H9 (cell line): ENCODE data around the gene RPRD1B. TPM values are rescaled to one million over a fixed set of nuclear protein-coding genes. Genes with fewer than 3 reads are reported as not detected.

Source experiments
- DNase-seq: peaks from one replicate; pipeline ENCODE4 v3.0.0-alpha.2; 2017
- H2AFZ ChIP-seq: one replicate; pipeline ENCODE4 v1.6.1; 2013; ENCODE audit warnings: mild to moderate bottlenecking, low read length, control low read depth, moderate library complexity
- H2AK5ac ChIP-seq: 2 replicates; pipeline ENCODE4 v1.6.1; 2013; ENCODE audit warnings: low read length, control low read depth, mixed read lengths; ENCODE audit not compliant: insufficient read length
- H2BK120ac ChIP-seq: one replicate; pipeline ENCODE4 v1.6.1; 2013; ENCODE audit warnings: low read depth, mild to moderate bottlenecking, low read length, control low read depth, inconsistent platforms; ENCODE audit not compliant: poor library complexity, severe bottlenecking
- H2BK12ac ChIP-seq: 2 replicates; pipeline ENCODE4 v1.6.1; 2013; ENCODE audit warnings: low read length, control low read depth, mixed read lengths, low read depth; ENCODE audit not compliant: insufficient read length
- H2BK15ac ChIP-seq: 2 replicates; pipeline ENCODE4 v1.6.1; 2013; ENCODE audit warnings: low read depth, low read length, control low read depth
- H2BK20ac ChIP-seq: one replicate; pipeline ENCODE4 v1.6.1; 2013; ENCODE audit warnings: low read depth, mild to moderate bottlenecking, low read length, control low read depth, inconsistent platforms; ENCODE audit not compliant: poor library complexity, severe bottlenecking
- H2BK5ac ChIP-seq: 2 replicates; pipeline ENCODE4 v1.6.1; 2013; ENCODE audit warnings: low read length, control low read depth, mixed read lengths; ENCODE audit not compliant: insufficient read length
- H3K14ac ChIP-seq: 2 replicates; pipeline ENCODE4 v1.6.1; 2013; ENCODE audit warnings: low read length, control low read depth; ENCODE audit not compliant: insufficient read depth
- H3K18ac ChIP-seq: 2 replicates; pipeline ENCODE4 v1.6.1; 2013; ENCODE audit warnings: low read depth, mild to moderate bottlenecking, mixed read lengths, low read length, control low read depth; ENCODE audit not compliant: insufficient read length
- H3K23ac ChIP-seq: 2 replicates; pipeline ENCODE4 v1.6.1; 2013; ENCODE audit warnings: low read length, control low read depth, mixed read lengths, low read depth; ENCODE audit not compliant: insufficient read length
- H3K23me2 ChIP-seq: 2 replicates; pipeline ENCODE4 v1.6.1; 2013; ENCODE audit warnings: low read depth, mild to moderate bottlenecking, mixed read lengths, low read length, control low read depth; ENCODE audit not compliant: insufficient read length, poor library complexity, severe bottlenecking
- H3K27ac ChIP-seq: 2 replicates; pipeline ENCODE4 v1.5.1; 2013; ENCODE audit warnings: low read length, control low read depth, mixed read lengths, low read depth; ENCODE audit not compliant: insufficient read length
- H3K27me3 ChIP-seq: 2 replicates; pipeline ENCODE4 v1.6.1; 2013; ENCODE audit warnings: low read length, control low read depth, inconsistent platforms; ENCODE audit not compliant: insufficient read depth
- H3K4ac ChIP-seq: 2 replicates; pipeline ENCODE4 v1.6.1; 2013; ENCODE audit warnings: low read depth, mild to moderate bottlenecking, control low read depth, inconsistent platforms, low read length, moderate library complexity
- H3K4me1 ChIP-seq: 2 replicates; pipeline ENCODE4 v1.6.1; 2013; ENCODE audit warnings: low read length, control low read depth, inconsistent platforms; ENCODE audit not compliant: insufficient read depth
- H3K4me2 ChIP-seq: 2 replicates; pipeline ENCODE4 v1.6.1; 2013; ENCODE audit warnings: low read length, control low read depth, mixed read lengths; ENCODE audit not compliant: insufficient read length, insufficient read depth
- H3K56ac ChIP-seq: 2 replicates; pipeline ENCODE4 v1.6.1; 2013; ENCODE audit warnings: low read depth, mild to moderate bottlenecking, mixed read lengths, low read length, control low read depth; ENCODE audit not compliant: insufficient read length
- H3K79me1 ChIP-seq: 2 replicates; pipeline ENCODE4 v1.6.1; 2013; ENCODE audit warnings: low read depth, mild to moderate bottlenecking, moderate library complexity, low read length, control low read depth, inconsistent platforms; ENCODE audit not compliant: insufficient read depth, poor library complexity, severe bottlenecking
- H3K79me2 ChIP-seq: 2 replicates; pipeline ENCODE4 v1.6.1; 2013; ENCODE audit warnings: low read length, control low read depth, inconsistent platforms; ENCODE audit not compliant: insufficient read depth
- H3K9ac ChIP-seq: 2 replicates; pipeline ENCODE4 v1.6.1; 2013; ENCODE audit warnings: low read length, control low read depth, mixed read lengths; ENCODE audit not compliant: insufficient read length; ENCODE audit errors: extremely low read depth
- H3K9me3 ChIP-seq: one replicate; pipeline ENCODE4 v1.6.1; 2013; ENCODE audit warnings: low read depth, low read length, inconsistent platforms; ENCODE audit not compliant: control insufficient read depth
- H3T11ph ChIP-seq: one replicate; pipeline ENCODE4 v1.6.1; 2013; ENCODE audit warnings: mild to moderate bottlenecking, low read length, control low read depth, inconsistent platforms
- H4K20me1 ChIP-seq: one replicate; pipeline ENCODE4 v1.6.1; 2013; ENCODE audit not compliant: control insufficient read depth, insufficient read length, insufficient read depth
- H4K5ac ChIP-seq: 2 replicates; pipeline ENCODE4 v1.6.1; 2013; ENCODE audit warnings: low read depth, mild to moderate bottlenecking, mixed read lengths, low read length, control low read depth; ENCODE audit not compliant: insufficient read length
- H4K8ac ChIP-seq: replicated peaks from 2 replicates; pipeline ENCODE4 v1.6.1; 2013; ENCODE audit warnings: low read length, control low read depth, mixed read lengths, low read depth; ENCODE audit not compliant: insufficient read length
- H4K91ac ChIP-seq: 2 replicates; pipeline ENCODE4 v1.6.1; 2013; ENCODE audit warnings: low read depth, mild to moderate bottlenecking, moderate library complexity, mixed read lengths, low read length, control low read depth; ENCODE audit not compliant: insufficient read length
- H3K27ac Mint-ChIP-seq, 3 experiments: 2 replicates in 2 of 3; 3 replicates in 1 of 3; pipeline ENCODE4 v1.8.0; 2020 to 2021; ENCODE audit warnings: mixed read lengths in 3 of 3, mild to moderate bottlenecking in 1 of 3, moderate library complexity in 1 of 3
- H3K27me3 Mint-ChIP-seq: 2 replicates; pipeline ENCODE4 v1.8.0; 2021; ENCODE audit warnings: low read depth, mild to moderate bottlenecking, moderate library complexity, mixed read lengths
- H3K36me3 Mint-ChIP-seq, 3 experiments: 2 replicates in 2 of 3; 3 replicates in 1 of 3; pipeline ENCODE4 v1.8.0; 2020 to 2021; ENCODE audit warnings: low read depth in 3 of 3, mixed read lengths in 3 of 3; ENCODE audit not compliant: insufficient read depth in 1 of 3
- H3K4me1 Mint-ChIP-seq, 2 experiments: 2 replicates each; pipeline ENCODE4 v1.8.0; 2020; ENCODE audit warnings: mixed read lengths in 2 of 2
- H3K4me3 Mint-ChIP-seq, 2 experiments: 2 replicates in 1 of 2; 3 replicates in 1 of 2; pipeline ENCODE4 v1.8.0; 2020 to 2021; ENCODE audit warnings: mild to moderate bottlenecking in 2 of 2, mixed read lengths in 2 of 2, moderate library complexity in 1 of 2
- H3K9me3 Mint-ChIP-seq, 2 experiments: 2 replicates in 1 of 2; 3 replicates in 1 of 2; pipeline ENCODE4 v1.8.0; 2020; ENCODE audit warnings: mild to moderate bottlenecking in 2 of 2, mixed read lengths in 2 of 2, moderate library complexity in 1 of 2
- WGBS: extraction: QIAGEN DNeasy Blood & Tissue Kit; methylation state at CpG from one replicate; pipeline ENCODE4 v1.1.7; 2013; ENCODE audit warnings: missing lambda C conversion rate, low lambda C conversion rate, mixed read lengths; ENCODE audit not compliant: insufficient read length; ENCODE audit errors: extremely low coverage; 5-methylcytosine and 5-hydroxymethylcytosine counted together
- total RNA-seq: library from RNA; stranded (reverse); gene quantifications from 2 replicates; pipeline ENCODE4 v1.2.1, GENCODE V29; 2021
- TF ChIP-seq, protein P1 (sequence below): fragments of 200-600 bp; sonication (generic); conservative IDR thresholded peaks from 3 replicates; pipeline ENCODE4 v1.8.0; 2021; ENCODE audit warnings: antibody characterized with exemption, mild to moderate bottlenecking

RPRD1B gene
- total RNA-seq, 1 experiment from 2014 or later = 34.3 TPM

DNA sequence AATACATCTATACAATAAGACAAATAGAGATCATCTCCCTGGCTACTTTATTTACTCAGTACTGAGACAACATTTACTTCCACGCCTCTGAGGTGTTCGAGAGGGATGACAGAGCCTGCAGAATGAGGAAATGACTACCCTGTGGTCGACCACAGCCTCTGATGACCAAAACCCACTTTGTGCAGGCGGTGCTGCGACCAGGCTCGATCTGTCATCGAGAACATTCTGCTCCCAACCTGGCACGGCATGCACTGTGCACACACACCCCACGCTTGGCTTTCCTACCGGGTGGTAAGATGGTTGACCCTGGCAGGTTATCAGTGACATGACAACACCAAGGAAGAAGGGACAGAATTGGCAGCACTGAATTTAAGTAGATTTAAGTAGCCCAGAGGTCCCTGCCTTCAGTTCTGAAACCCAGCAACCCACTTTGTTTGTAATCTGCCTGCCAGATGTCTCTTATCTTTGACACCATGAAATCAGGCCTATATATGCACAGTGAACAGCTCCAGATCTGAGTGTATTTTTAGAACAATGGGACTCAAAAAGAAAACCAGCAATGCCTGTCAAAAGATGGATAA is 42.9 kb upstream of the RPRD1B start:
- H3K9me3 ChIP-seq = no peaks in the 10 kb centered on the region
- no peak overlapping the region for H3K56ac ChIP-seq
- H3K79me1 ChIP-seq = no peaks in the 10 kb centered on the region
- H2AFZ ChIP-seq = no peak overlapping the region
- no peak overlapping the region for H4K91ac ChIP-seq
- TF ChIP-seq, protein P1, sequence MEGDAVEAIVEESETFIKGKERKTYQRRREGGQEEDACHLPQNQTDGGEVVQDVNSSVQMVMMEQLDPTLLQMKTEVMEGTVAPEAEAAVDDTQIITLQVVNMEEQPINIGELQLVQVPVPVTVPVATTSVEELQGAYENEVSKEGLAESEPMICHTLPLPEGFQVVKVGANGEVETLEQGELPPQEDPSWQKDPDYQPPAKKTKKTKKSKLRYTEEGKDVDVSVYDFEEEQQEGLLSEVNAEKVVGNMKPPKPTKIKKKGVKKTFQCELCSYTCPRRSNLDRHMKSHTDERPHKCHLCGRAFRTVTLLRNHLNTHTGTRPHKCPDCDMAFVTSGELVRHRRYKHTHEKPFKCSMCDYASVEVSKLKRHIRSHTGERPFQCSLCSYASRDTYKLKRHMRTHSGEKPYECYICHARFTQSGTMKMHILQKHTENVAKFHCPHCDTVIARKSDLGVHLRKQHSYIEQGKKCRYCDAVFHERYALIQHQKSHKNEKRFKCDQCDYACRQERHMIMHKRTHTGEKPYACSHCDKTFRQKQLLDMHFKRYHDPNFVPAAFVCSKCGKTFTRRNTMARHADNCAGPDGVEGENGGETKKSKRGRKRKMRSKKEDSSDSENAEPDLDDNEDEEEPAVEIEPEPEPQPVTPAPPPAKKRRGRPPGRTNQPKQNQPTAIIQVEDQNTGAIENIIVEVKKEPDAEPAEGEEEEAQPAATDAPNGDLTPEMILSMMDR = no peak
- no peak overlapping the region for H2BK15ac ChIP-seq
- H2BK12ac ChIP-seq = no peak overlapping the region
- H3K4me3 Mint-ChIP-seq = no peak overlapping the region
- no peak overlapping the region for H3K14ac ChIP-seq
- H3T11ph ChIP-seq = no peak overlapping the region
- H2AK5ac ChIP-seq = no peak overlapping the region
- H3K36me3 Mint-ChIP-seq = peaks cover 15 to 47% (median 46%) of the 10 kb centered on the region in 3 experiments; a peak in 6 of 7 replicates
- no peak overlapping the region for H3K23ac ChIP-seq
- no peak overlapping the region for H2BK120ac ChIP-seq
- no peaks in the 10 kb centered on the region for H3K27me3 Mint-ChIP-seq
- no peaks in the 10 kb centered on the region for H3K79me2 ChIP-seq
- no peak overlapping the region for H3K4ac ChIP-seq
- no peak overlapping the region for H3K27ac Mint-ChIP-seq
- H3K9ac ChIP-seq = no peak overlapping the region
- H2BK5ac ChIP-seq = no peak overlapping the region
- no peaks in the 10 kb centered on the region for H3K9me3 Mint-ChIP-seq
- H3K4me2 ChIP-seq = no peak overlapping the region
- no peak overlapping the region for H3K27ac ChIP-seq
- no peaks in the 10 kb centered on the region for H3K23me2 ChIP-seq
- DNase-seq = no peak
- no peaks in the 10 kb centered on the region for H3K27me3 ChIP-seq
- H4K20me1 ChIP-seq = no peaks in the 10 kb centered on the region
- no peak overlapping the region for H4K5ac ChIP-seq
- no CpG with 5 or more reads among the region's 10 CpGs for WGBS
- no peaks in the 10 kb centered on the region for H3K4me1 ChIP-seq
- no peak overlapping the region for H4K8ac ChIP-seq
- H3K4me1 Mint-ChIP-seq = peaks cover 4 to 16% of the 10 kb centered on the region in 2 experiments
- no peak overlapping the region for H3K18ac ChIP-seq
- H2BK20ac ChIP-seq = no peak overlapping the region
